GM19351 (cell line): ENCODE data around the gene NT5M.

ENCODE experiments used
- ATAC-seq: cut with Tn5 transposase; IDR thresholded peaks from one replicate; pipeline ENCODE4 v1.9.1; 2021; ENCODE audit warnings: mild to moderate bottlenecking, moderate library complexity; ENCODE audit not compliant: unreplicated experiment

Gene NT5M

GRCh38 chr17:17353625-17354484 lies 50.7 kb downstream of the NT5M start:
- no peak for ATAC-seq

GRCh38 chr17:17354560-17355349 lies 51.6 kb downstream of the NT5M start:
- no peak for ATAC-seq

DNA sequence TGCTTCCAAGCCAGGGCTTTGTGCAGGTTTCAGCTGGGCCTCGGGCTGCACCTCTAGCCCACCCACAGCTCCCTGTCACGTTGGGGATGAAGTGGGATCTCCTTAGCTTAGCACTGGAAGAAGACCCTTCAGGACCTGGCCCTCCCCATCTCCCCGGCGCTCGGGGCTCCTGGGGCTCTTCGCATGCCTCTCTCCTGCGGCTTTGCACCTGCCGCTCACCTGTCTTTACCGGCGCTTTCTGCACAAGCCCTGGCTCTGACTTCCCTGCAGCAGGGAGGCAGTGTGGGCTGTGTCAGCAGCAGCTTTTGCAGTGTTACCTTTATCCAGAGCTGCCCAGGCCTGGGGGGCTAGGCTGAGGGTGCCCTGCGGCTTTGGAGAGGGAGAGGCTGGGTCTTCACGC lies 52.3 kb downstream of the NT5M start:
- no peak for ATAC-seq

DNA sequence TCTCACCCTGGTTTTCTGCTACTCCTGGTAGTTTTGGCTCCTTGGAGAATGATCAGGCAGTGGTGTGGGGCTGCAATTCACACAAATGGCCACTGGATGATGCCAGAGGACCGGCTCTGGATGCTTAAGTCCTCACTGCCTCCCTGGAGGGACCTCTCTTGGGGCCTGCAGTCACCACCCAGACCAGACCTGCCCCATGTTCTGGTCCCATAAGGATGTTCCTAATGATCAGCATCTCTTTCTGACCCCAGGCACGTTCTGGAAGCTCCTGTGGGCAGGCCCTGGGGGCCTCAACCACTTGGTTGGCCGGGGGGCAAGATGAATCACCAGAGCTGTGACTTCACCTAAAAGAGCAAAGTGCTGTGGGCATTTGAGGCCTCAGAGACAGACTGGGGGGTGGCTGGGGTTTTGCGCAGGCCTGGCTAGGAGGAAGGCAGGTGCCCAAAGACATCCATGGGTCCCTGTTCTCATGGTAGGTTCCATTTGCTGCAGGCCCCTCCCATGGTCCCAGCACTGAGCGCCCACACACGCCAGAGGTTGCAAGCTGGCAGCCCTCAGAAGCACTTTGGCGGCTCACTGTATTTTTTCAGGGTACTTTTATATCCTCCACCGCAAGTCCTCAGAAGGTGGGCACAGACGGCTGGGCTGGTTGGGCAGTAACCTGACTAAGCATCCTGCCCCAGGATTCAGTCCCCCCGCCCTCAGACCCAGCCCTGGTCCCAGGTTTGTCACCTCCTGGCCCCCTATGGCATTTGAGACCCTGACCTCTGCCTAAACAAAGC lies 53.2 kb downstream of the NT5M start:
- ATAC-seq = no peak

DNA sequence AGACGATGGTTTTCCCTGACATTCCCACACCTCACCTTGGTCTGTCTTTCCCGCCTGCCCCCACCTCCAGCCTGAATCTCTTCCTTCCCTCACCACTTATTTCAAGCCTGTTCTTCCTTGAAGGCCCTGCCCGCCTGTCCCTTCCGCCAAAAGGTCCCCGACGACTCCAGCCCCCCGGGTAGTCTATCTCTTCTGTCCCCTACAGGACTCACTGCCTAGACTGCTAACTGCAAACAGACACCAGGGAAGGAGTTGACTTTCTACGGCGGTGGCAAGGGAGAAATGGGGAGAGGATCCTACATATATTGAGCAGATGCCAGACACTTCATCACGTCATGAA lies 53.7 kb downstream of the NT5M start:
- no peak for ATAC-seq

GRCh38 chr17:17358060-17358751 lies 55.0 kb downstream of the NT5M start:
- ATAC-seq = no peak

- ATAC-seq = no peak
These were observed 55.7 kb downstream of the NT5M start for GRCh38 chr17:17358866-17359265.

DNA sequence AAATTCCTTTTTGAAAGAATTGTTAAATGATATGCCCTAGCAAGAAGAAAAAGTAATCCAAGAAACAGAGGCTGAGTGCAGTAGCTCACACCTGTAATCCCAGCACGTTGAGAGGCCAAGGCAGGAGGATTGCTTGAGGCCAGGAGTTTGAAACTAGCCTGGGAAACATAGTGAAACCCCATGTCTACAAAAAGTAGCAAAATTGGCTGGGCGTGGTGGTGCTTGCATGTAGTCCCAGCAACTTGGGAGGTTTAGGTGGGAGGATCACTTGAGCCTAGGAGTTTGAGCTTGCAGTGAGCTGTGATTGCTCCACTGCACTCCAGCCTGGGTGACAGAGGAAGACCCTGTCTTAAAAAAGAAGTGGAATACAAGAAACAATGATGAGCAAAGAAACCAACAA lies 56.1 kb downstream of the NT5M start:
- no peak for ATAC-seq

DNA sequence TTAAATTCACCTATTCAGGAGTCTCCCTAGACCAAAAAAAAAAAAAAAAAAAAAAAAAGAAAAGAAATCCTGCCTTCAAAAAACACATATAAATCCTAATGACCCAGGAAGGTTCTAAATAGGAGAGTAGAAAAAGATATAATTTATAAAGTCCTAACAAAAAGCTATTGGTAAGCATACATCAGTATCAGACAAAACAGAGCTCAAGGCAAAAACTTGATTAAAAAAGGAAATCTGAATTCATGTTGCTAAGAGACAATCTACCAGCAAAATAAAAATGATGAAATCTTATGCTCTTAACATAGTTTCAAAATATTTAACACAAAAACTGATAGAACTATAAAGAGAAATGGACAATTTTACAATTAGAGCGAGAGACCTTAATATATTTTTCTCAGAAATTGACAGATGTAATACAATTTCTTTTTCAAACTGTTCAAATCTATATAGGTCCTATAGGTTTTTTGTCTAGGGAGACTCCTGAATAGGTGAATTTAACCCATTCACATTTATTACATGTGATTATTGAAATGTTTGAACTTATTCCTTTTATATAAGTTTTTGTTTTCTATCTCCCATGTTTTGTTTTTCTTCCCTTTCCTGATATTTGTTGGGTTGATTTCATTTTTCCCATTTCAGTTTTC lies 57.0 kb downstream of the NT5M start:
- ATAC-seq = no peak

DNA sequence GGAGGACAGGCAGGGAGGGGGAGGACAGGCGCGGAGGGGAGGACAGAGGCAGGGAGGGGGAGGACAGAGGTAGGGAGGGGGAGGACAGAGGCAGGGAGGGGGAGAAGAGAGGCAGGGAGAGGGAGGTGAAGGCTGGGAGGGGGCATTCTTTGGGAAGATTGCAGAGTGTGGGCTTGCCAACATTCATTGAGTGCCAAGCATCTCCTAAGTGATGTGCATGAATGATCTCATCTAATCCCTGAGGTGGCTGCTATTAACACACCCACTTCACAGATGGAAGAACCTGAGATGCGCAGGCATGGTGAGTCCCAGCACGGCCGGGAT lies 58.3 kb downstream of the NT5M start:
- no peak for ATAC-seq

DNA sequence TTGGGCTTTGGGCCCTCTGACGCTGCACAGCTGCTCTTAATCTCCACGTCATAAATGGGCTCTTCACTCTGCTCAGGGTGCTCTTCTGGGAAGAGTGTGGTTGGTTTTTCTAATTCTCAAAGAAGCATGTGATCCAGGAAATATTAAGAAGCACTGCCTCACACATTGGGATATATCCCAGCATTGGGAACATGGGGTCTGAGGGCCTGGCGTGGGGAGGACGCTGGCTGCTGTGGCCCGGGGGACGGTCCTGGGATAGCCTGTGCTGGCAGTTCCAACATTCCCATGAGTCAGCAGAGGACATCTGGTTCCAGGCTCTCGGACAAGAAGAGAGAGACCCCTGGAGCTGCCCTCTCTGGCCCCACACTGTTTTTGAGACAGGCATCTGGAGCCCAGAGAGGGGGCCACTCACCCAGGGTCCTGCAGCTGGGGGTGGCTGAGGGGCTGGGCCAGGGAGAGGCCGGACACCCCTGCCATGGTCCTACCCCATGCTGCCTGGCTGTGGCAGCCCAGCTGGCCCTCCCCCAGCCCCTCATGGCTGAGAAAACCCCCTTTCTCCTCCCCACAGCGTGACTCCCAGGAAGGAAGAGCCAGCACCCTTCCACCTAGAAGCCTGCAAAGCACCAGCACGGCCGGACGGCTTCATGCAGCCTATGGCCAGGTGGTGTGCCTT lies 58.8 kb downstream of the NT5M start:
- ATAC-seq = no peak

DNA sequence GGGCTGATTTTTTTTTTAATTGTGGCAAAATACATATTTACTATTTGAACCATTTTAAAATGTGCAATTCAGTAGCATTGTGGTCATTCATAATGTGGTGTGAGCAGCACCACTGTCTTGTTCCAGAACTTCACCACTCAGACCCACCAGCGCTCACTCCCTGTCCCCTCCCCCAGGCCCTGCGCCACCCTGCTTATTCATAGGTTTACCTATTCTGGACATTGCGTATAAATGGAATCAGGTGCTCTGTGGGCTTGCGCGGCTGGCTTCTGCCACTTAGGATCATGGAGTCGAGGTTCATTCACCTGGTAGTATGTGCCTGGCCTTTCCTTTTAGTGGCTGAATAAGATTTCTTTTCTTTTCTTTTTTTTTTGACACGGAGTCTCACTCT lies 59.4 kb downstream of the NT5M start:
- no peak for ATAC-seq

GRCh38 chr17:17363638-17364337 lies 60.6 kb downstream of the NT5M start:
- no peak for ATAC-seq

DNA sequence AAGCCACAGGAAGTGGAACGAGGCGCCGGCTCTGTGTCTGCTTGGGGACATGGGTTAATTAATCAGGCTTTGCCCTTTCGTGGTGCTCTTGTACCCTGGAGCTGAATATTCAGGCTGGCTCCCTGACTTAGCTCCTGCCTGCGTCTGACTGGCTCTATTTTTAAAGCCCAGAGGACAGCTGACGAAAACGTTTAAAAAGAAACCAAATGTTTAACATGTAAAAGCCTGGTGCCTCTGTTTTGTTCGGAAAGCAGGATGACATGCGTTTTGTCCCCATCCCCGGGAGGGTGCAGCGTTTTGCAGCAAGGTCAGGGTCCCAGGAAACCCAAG lies 61.1 kb downstream of the NT5M start:
- no peak for ATAC-seq

- ATAC-seq = no peak
These were observed 62.4 kb downstream of the NT5M start for GRCh38 chr17:17365476-17366110.

DNA sequence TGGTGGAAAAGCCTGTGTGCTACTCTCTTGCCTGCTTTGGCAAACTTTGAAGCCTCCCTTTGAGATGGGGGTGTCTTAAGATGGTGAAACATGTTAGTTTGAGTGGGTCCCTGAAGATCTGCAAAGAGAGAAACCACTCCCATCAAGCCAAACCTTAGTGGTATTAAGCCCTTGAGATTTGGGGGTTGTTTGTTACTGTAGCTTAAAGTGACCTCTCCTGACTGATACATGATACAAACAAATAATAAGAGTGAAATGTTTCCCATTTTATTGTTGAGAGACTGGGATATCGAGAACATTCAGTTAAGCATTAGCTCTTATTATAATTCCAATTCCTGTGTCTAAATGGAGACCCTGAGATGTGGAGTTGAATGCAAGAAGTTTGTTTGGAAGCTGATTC lies 63.1 kb downstream of the NT5M start:
- ATAC-seq = no peak

GRCh38 chr17:17366941-17367875 lies 64.0 kb downstream of the NT5M start:
- no peak for ATAC-seq

- no peak for ATAC-seq
These were observed 64.8 kb downstream of the NT5M start for GRCh38 chr17:17367931-17368330.
